HUES48 (cell line): ENCODE measurements around the gene LATS2.
"Not testable (repeated sequence)": the region's sequence is repeated elsewhere in the genome, so short reads cannot be mapped to it uniquely, and the experiment has no call there.

Experiments used
- H3K27ac ChIP-seq: one replicate; pipeline ENCODE4 v1.7.0; 2013; ENCODE audit warnings: low read depth, low read length, inconsistent platforms
- H3K27me3 ChIP-seq: 2 replicates; pipeline ENCODE4 v1.6.1; 2013; ENCODE audit warnings: mild to moderate bottlenecking, low read length; ENCODE audit not compliant: control insufficient read depth, insufficient read depth
- H3K36me3 ChIP-seq: 2 replicates; pipeline ENCODE4 v1.6.1; 2013; ENCODE audit warnings: low read length; ENCODE audit not compliant: control insufficient read depth, insufficient read depth
- H3K4me1 ChIP-seq: 2 replicates; pipeline ENCODE4 v1.6.1; 2013; ENCODE audit warnings: mild to moderate bottlenecking, low read length; ENCODE audit not compliant: control insufficient read depth, insufficient read depth
- H3K4me3 ChIP-seq: 2 replicates; pipeline ENCODE4 v1.5.1; 2013; ENCODE audit warnings: mild to moderate bottlenecking, low read depth, low read length
- H3K9ac ChIP-seq: 2 replicates; pipeline ENCODE4 v1.6.1; 2013; ENCODE audit warnings: mild to moderate bottlenecking, low read depth, low read length, moderate library complexity
- H3K9me3 ChIP-seq: 2 replicates; pipeline ENCODE4 v1.6.1; 2013; ENCODE audit warnings: low read length; ENCODE audit not compliant: control insufficient read depth, insufficient read depth

Gene LATS2

GRCh38 chr13:20977394-20977793, 84.0 kb downstream of the LATS2 start:
- Histone ChIP-seq H3K9ac (no peak overlapping the region), H3K4me1 (no peaks in the 10 kb centered on the region), H3K9me3 (no peaks in the 10 kb centered on the region), H3K4me3 (no peak overlapping the region), H3K27me3 (no peaks in the 10 kb centered on the region), H3K36me3 (peaks cover 82% of the 10 kb centered on the region), H3K27ac (no peak overlapping the region)

GRCh38 chr13:20974981-20975585, 86.3 kb downstream of the LATS2 start:
- H3K27me3 ChIP-seq: no peaks in the 10 kb centered on the region
- H3K9me3 ChIP-seq: no peaks in the 10 kb centered on the region; the same call in 1 of the 2 replicates
- no peak overlapping the region for H3K4me3 ChIP-seq
- H3K36me3 ChIP-seq: peaks cover 60% of the 10 kb centered on the region
- H3K9ac ChIP-seq: no peak overlapping the region
- no peaks in the 10 kb centered on the region for H3K4me1 ChIP-seq
- H3K27ac ChIP-seq: no peak overlapping the region

DNA sequence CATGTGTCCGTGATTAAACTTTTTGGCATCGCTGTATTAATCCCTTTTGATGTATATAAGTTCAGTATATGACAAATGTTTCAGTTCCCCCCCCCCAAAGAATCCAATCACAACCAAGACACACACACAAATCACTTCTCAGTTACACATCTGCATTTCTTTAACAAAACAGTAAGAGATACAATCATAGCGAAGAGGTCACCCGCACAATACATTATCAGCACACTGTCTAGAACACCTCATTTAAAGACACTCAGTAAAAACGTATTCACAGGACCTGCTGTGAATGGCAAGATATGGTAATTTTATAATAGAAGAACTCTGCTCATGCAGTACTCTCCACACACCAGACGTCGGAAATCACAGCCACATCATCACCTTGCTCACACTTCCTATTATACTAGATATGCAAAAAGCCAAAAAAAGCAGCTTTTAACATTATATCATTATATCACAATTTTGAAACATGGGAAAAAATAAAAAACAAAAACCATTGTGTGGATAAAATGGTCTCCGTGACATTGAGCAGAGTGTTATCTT, 87.4 kb downstream of the LATS2 start:
- no peak overlapping the region for H3K27ac ChIP-seq
- H3K9me3 ChIP-seq: no peaks in the 10 kb centered on the region; the same call in 1 of the 2 replicates
- no peaks in the 10 kb centered on the region for H3K27me3 ChIP-seq
- H3K36me3 ChIP-seq: peaks cover 49% of the 10 kb centered on the region
- H3K4me1 ChIP-seq: no peaks in the 10 kb centered on the region
- no peak overlapping the region for H3K4me3 ChIP-seq
- no peak overlapping the region for H3K9ac ChIP-seq

- peaks cover 42% of the 10 kb centered on the region for H3K36me3 ChIP-seq
- no peaks in the 10 kb centered on the region for H3K27me3 ChIP-seq
- H3K4me1 ChIP-seq: no peaks in the 10 kb centered on the region
- no peaks in the 10 kb centered on the region; the same call in 1 of the 2 replicates for H3K9me3 ChIP-seq
- no peak overlapping the region for H3K9ac ChIP-seq
- no peak overlapping the region for H3K4me3 ChIP-seq
- no peak overlapping the region for H3K27ac ChIP-seq
Observed at GRCh38 chr13:20972731-20973130, 88.7 kb downstream of the LATS2 start.

GRCh38 chr13:20969182-20969581, 92.2 kb downstream of the LATS2 start:
- Histone ChIP-seq H3K27ac (no peak overlapping the region), H3K36me3 (peaks cover 18% of the 10 kb centered on the region)

DNA sequence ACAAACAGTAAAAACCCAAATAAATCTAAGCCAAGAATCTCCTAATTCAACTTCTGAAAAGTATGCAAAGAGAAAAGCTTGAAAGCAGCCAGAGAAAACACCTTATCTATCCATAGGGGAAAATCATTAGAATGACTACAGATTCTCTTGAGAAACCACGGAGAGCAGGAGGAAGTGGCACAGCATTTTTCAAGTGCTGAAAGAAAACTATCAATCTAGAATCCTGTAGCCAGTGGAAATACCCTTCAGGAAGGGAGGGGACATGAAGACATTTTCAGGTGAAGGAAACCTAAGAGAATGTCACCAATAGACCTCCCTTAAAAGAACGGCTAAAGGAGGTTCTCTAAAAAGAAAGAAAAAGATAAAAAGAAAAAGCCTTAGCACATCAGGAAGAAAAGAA, 92.6 kb downstream of the LATS2 start:
- H3K9me3 ChIP-seq: no peaks in the 10 kb centered on the region; the same call in 1 of the 2 replicates
- H3K36me3 ChIP-seq: peaks cover 14% of the 10 kb centered on the region
- H3K9ac ChIP-seq: no peak overlapping the region
- H3K4me1 ChIP-seq: 0 out of 2 replicates have a peak, but pooled peaks cover 3% of the 10 kb centered on the region
- no peak overlapping the region for H3K27ac ChIP-seq
- no peak overlapping the region for H3K4me3 ChIP-seq
- H3K27me3 ChIP-seq: no peaks in the 10 kb centered on the region

More at GRCh38 chr13:20969182-20969581, 92.2 kb downstream of the LATS2 start:
- Histone ChIP-seq H3K9ac (no peak overlapping the region), H3K27me3 (no peaks in the 10 kb centered on the region), H3K4me3 (no peak overlapping the region), H3K4me1 (0 out of 2 replicates have a peak, but pooled peaks cover 3% of the 10 kb centered on the region), H3K9me3 (no peaks in the 10 kb centered on the region; the same call in 1 of the 2 replicates)

DNA sequence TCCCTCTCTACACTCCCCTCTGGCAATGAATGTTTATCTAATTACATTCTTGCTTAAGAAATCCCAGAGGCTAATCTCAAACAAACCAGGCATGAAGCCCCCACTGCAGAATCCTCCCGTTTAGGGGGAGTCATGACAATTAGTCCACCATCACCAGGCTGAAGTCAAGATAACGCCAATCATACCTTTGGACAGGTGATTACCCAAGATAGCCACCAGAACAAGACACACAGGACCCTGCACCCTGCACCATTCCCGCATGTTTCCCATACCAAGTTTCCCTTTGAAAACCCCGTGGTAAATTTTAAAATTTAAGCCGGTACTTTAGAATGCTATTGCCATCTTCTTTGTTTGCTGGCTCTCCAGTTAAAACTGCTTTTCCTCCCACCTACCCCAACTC, 94.0 kb downstream of the LATS2 start:
- Histone ChIP-seq H3K27ac (no peak overlapping the region), H3K36me3 (no peaks in the 10 kb centered on the region)

DNA sequence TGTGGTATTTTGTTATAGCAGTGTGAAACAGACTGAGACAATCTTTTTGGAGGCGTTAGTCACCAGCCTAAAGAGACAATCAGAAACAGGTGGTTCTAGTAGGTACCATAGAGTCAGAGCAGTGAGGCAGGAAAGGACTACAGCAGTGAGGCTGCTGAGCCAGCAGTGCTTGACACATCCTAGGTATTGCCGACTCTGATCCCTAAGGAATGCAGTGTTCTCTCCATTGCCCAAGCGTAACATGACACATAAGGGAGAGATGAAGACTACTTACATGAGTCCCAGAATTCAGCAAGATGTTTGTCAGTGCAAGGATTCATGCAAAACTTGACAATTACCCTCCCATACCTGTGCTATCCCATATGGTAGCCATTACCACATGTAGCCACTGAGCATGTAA, 96.5 kb downstream of the LATS2 start:
- Histone ChIP-seq H3K9ac (no peak overlapping the region), H3K9me3 (no peaks in the 10 kb centered on the region), H3K27me3 (no peaks in the 10 kb centered on the region), H3K36me3 (no peaks in the 10 kb centered on the region), H3K27ac (no peak overlapping the region), H3K4me1 (0 out of 2 replicates have a peak, but pooled peaks cover 3% of the 10 kb centered on the region), H3K4me3 (no peak overlapping the region)

More for the DNA sequence above, 94.0 kb downstream of the LATS2 start:
- no peaks in the 10 kb centered on the region for H3K27me3 ChIP-seq
- H3K9me3 ChIP-seq: no peaks in the 10 kb centered on the region; the same call in 1 of the 2 replicates
- no peak overlapping the region for H3K9ac ChIP-seq
- H3K4me3 ChIP-seq: no peak overlapping the region
- H3K4me1 ChIP-seq: 0 out of 2 replicates have a peak, but pooled peaks cover 3% of the 10 kb centered on the region

GRCh38 chr13:20961663-20962062, 99.7 kb downstream of the LATS2 start:
- H3K4me3 ChIP-seq, H3K9me3 ChIP-seq, H3K36me3 ChIP-seq, H3K9ac ChIP-seq, H3K27me3 ChIP-seq, H3K4me1 ChIP-seq, H3K27ac ChIP-seq: not testable (repeated sequence)

GRCh38 chr13:20960663-20961309, 100.6 kb downstream of the LATS2 start:
- Histone ChIP-seq H3K27me3 (no peaks in the 10 kb centered on the region), H3K9ac (no peak overlapping the region), H3K9me3 (no peaks in the 10 kb centered on the region), H3K4me1 (no peaks in the 10 kb centered on the region), H3K27ac (no peak overlapping the region), H3K4me3 (no peak overlapping the region), H3K36me3 (no peaks in the 10 kb centered on the region)

DNA sequence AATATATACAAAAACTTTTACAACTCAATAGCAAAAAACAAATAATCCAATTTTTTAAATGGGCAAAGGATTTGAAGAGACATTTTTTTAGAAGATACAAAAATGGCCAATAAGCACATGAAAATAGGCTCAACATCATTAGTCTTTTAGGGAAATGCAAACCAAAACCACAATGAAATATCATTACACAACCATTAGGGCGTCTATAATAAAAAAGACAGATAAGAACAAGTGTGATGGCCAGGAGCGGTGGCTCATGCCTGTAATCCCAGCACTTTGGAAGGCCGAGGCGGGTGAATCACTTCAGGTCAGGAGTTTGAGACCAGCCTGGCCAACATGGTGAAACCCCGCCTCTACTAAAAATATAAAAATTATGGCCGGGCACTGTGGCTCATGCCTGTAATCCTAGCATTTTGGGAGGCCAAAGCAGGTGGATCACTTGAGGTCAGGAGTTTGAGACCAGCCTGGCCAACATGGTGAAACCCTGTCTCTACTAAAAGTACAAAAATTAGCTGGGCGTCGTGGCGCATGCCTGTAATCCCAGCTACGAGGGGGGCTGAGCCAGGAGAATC, 104.3 kb downstream of the LATS2 start:
- H3K9me3 ChIP-seq, H3K27ac ChIP-seq, H3K4me1 ChIP-seq, H3K27me3 ChIP-seq, H3K36me3 ChIP-seq, H3K9ac ChIP-seq, H3K4me3 ChIP-seq: not testable (repeated sequence)
